ENCODE results near the gene NEK7.

GRCh38 chr1:198197285-198197684, 40.5 kb downstream of the NEK7 start:
- TF ChIP-seq EZH2 (IDR thresholded peaks at IDR 0.05; ENCODE audit: low read length, unreplicated experiment), result no peak
- no peak for TF ChIP-seq CTCF (conservative IDR thresholded peaks at IDR 0.05; ENCODE audit: low read depth, low read length)

Measured in PC-3 (cell line).